Lower leg skin (tissue), 4 donors: ENCODE data around the gene RHBG. TPM values are rescaled to one million over a fixed set of nuclear protein-coding genes. Genes with fewer than 3 reads are reported as not detected.
A peak's percentile ranks its signal among the peaks of the same experiment; 100 is the strongest.

Experiments
- DNase-seq, 2 donors: peaks; one replicate each; pipeline ENCODE4 v3.0.0-alpha.2; 2019; ENCODE audit warnings: low spot score in 2 of 2
- H3K4me3 ChIP-seq: fragments of 200-600 bp; sonication (generic); 2 replicates; pipeline ENCODE4 v1.5.1; 2017; ENCODE audit warnings: mild to moderate bottlenecking, low read depth; ENCODE audit not compliant: poor library complexity, severe bottlenecking
- CTCF ChIP-seq, 3 donors: fragments of 450-650 bp; IDR thresholded peaks; one replicate each; pipeline ENCODE4 v1.5.1; 2016; ENCODE audit warnings: antibody characterized with exemption in 3 of 3, mild to moderate bottlenecking in 3 of 3, moderate library complexity in 2 of 3
- POLR2A ChIP-seq, 2 donors: fragments of 450-650 bp; IDR thresholded peaks; one replicate each; pipeline ENCODE4 v1.6.1; 2016 to 2017; ENCODE audit warnings: antibody characterized with exemption in 2 of 2, mild to moderate bottlenecking in 1 of 2, moderate library complexity in 1 of 2
- WGBS, 2 donors: methylation state at CpG; one replicate each; pipeline ENCODE4 v1.1.5; 2018; 5-methylcytosine and 5-hydroxymethylcytosine counted together
- intact Hi-C: fragments of 100-400 bp; cut with DNase I; formaldehyde crosslinking; loops from one replicate; pipeline ENCODE4 v1.15.0; 2023; ENCODE audit warnings: low total_unique reads
- total RNA-seq, 4 donors: library from RNA; depleted of rRNA; stranded (reverse); fragments of >200 nt; gene quantifications; one replicate each; pipeline ENCODE4 v1.1.0, GENCODE V29; 2016

The RHBG gene
- total RNA-seq, 4 donors from 2014 or later, result 3.5 to 14.2 (median 9.3) TPM

GRCh38 chr1:156382561-156382960, 13.6 kb downstream of the RHBG start:
- WGBS, 2 donors, result 63 to 72% methylated on average over 7 of the region's 7 CpGs
- no peak for DNase-seq
- H3K4me3 ChIP-seq, result no peak overlapping the region
- intact Hi-C loops, result no loop called here
- TF ChIP-seq CTCF (IDR thresholded peaks at IDR 0.05) (no peak), POLR2A (IDR thresholded peaks at IDR 0.05) (no peak)

GRCh38 chr1:156383023-156383422, 14.0 kb downstream of the RHBG start:
- no peak overlapping the region for H3K4me3 ChIP-seq
- 49% methylated on average over 9 of the region's 9 CpGs for WGBS, 2 donors
- TF ChIP-seq POLR2A (IDR thresholded peaks at IDR 0.05) (no peak), CTCF (IDR thresholded peaks at IDR 0.05) (peak in 1 of 3 donors; percentile 15)
- no peak for DNase-seq
- intact Hi-C loops, result no loop called here

- WGBS, 2 donors, result 67 to 84% methylated on average over 3 of the region's 3 CpGs
- no peak for DNase-seq
- no peak for TF ChIP-seq POLR2A (IDR thresholded peaks at IDR 0.05)
- no peak for TF ChIP-seq CTCF (IDR thresholded peaks at IDR 0.05)
- intact Hi-C loops, result no loop called here
- no peak overlapping the region for H3K4me3 ChIP-seq
These were observed 15.0 kb downstream of the RHBG start for GRCh38 chr1:156384007-156384406.

GRCh38 chr1:156384658-156385057, 15.6 kb downstream of the RHBG start:
- intact Hi-C loops, result no loop called here
- no peak overlapping the region for H3K4me3 ChIP-seq
- DNase-seq, result no peak
- 88 to 90% methylated on average over 5 of the region's 5 CpGs for WGBS, 2 donors
- TF ChIP-seq CTCF (IDR thresholded peaks at IDR 0.05) (no peak), POLR2A (IDR thresholded peaks at IDR 0.05) (no peak)

GRCh38 chr1:156385534-156386031, 16.6 kb downstream of the RHBG start:
- intact Hi-C loops, result loop anchor here (2.0 kb wide), 1 partner anchor 59 kb away; no protein-coding TSS in a partner anchor
- peak in 1 of 3 donors; percentile 89 for TF ChIP-seq CTCF (IDR thresholded peaks at IDR 0.05)
- TF ChIP-seq POLR2A (IDR thresholded peaks at IDR 0.05), result no peak
- DNase-seq, result peak in 1 of 2 donors; percentile 27
- no peak overlapping the region for H3K4me3 ChIP-seq
- WGBS, 2 donors, result 10 to 16% methylated on average over 9 of the region's 9 CpGs
